Ovary (tissue), 9 donors: ENCODE results near the gene STAB1. TPM values are rescaled to one million over a fixed set of nuclear protein-coding genes. Genes with fewer than 3 reads are reported as not detected.

Source experiments
- DNase-seq, 5 donors: peaks; one replicate each; pipeline ENCODE4 v3.0.0-alpha.2; 2019 to 2020
- H3K27ac ChIP-seq, 2 donors: fragments of 200-600 bp; one replicate each; pipeline versions ENCODE4 v1.5.1 to v1.8.0; 2019 to 2022
- H3K27me3 ChIP-seq: fragments of 200-600 bp; one replicate; pipeline ENCODE4 v1.8.0; 2022
- H3K36me3 ChIP-seq: fragments of 200-600 bp; sonication (generic); one replicate; pipeline ENCODE4 v1.5.1; 2019
- H3K4me1 ChIP-seq: one replicate; pipeline ENCODE4 v1.8.1; 2013; ENCODE audit warnings: mild to moderate bottlenecking, moderate library complexity; ENCODE audit not compliant: insufficient read depth
- H3K4me3 ChIP-seq: fragments of 200-600 bp; sonication (generic); one replicate; pipeline ENCODE4 v1.5.1; 2017
- H3K9me3 ChIP-seq, 2 donors: fragments of 200-600 bp in 1 of 2; sonication (generic) in 1 of 2; one replicate each; pipeline versions ENCODE4 v1.5.1 to v1.8.1; 2013 to 2019; ENCODE audit warnings: mild to moderate bottlenecking in 1 of 2, moderate library complexity in 1 of 2
- CTCF ChIP-seq, 3 donors: fragments of 450-650 bp in 2 of 3; fragments of 200-600 bp in 1 of 3; IDR thresholded peaks; one replicate each; pipeline versions ENCODE4 v1.5.1 to v1.8.0; 2016 to 2022; ENCODE audit warnings: antibody characterized with exemption in 3 of 3, mild to moderate bottlenecking in 1 of 3
- EP300 ChIP-seq: sonication (generic); formaldehyde crosslinking; IDR thresholded peaks from one replicate; pipeline ENCODE4 v1.6.1; 2017; ENCODE audit warnings: antibody characterized with exemption
- POLR2A ChIP-seq: fragments of 450-650 bp; IDR thresholded peaks from one replicate; pipeline ENCODE4 v1.6.1; 2017; ENCODE audit warnings: antibody characterized with exemption, mild to moderate bottlenecking, moderate library complexity
- WGBS, 3 donors: extraction: QIAGEN DNeasy Blood & Tissue Kit in 1 of 3; methylation state at CpG; one replicate each; pipeline versions ENCODE4 v1.1.5 to v1.1.7; 2013 to 2017; 5-methylcytosine and 5-hydroxymethylcytosine counted together
- intact Hi-C, 4 donors: fragments of 100-400 bp; cut with DNase I; formaldehyde crosslinking; loops; one replicate each; pipeline versions ENCODE4 v1.11.0 to v1.15.1; 2022 to 2023
- polyA plus RNA-seq, 2 donors: library from polyadenylated mRNA; stranded (reverse); fragments of 200-250 nt in 1 of 2; fragments of 350-450 nt in 1 of 2; fragmentation: Illumina TruSeq in 1 of 2; extraction: RNeasy Lipid Tissue Mini Kit (QIAGEN cat#74804) in 1 of 2; gene quantifications; one replicate each; pipeline ENCODE4 v1.2.3, GENCODE V29; 2013 to 2014
- total RNA-seq, 7 donors: library from RNA; depleted of rRNA in 2 of 7; stranded (reverse); fragments of >200 nt in 2 of 7; fragmentation: NEBNext Ultra II Directional in 3 of 7; extraction: Animal tissue kit (Norgen Biotek cat#: 25700) in 3 of 7; gene quantifications; one replicate each; pipeline versions ENCODE4 v1.1.0 to v1.2.4, GENCODE V29; 2016 to 2023
- donor health status: DM: no; HTN: no; CAD: no; lungs with moderate emphysema.
- donor health status: DM: no; HTN: no; CAD: no.
- donor health status: Bipolar disorder and iron deficiency.
- donor health status: DM: yes; HTN: yes; CAD: no.
- donor health status: DM: no; HTN: no; CAD: no.
- donor health status: DM: yes; HTN: yes; CAD: no.

STAB1 gene
- total and polyA plus RNA-seq, 9 donors, result 21.4 to 114 (median 47.5) TPM

- DNase-seq, result no peak
- Histone ChIP-seq H3K27me3 (no peaks in the 10 kb centered on the region), H3K27ac (no peak overlapping the region), H3K36me3 (no peaks in the 10 kb centered on the region), H3K9me3 (no peaks in the 10 kb centered on the region), H3K4me1 (peaks cover 7% of the 10 kb centered on the region), H3K4me3 (no peak overlapping the region)
- TF ChIP-seq POLR2A, result no peak
- no peak for TF ChIP-seq CTCF (IDR thresholded peaks at IDR 0.05)
- no peak for TF ChIP-seq EP300
- 88 to 93% (median 90%) methylated on average over 20 of the region's 20 CpGs for WGBS, 3 donors
- intact Hi-C loops, result no loop called here
Observed at GRCh38 chr3:52520716-52521487, 25.8 kb downstream of the STAB1 start.

GRCh38 chr3:52521488-52521824 is 26.3 kb downstream of the STAB1 start:
- Histone ChIP-seq H3K27me3 (no peaks in the 10 kb centered on the region), H3K27ac (no peak overlapping the region), H3K9me3 (no peaks in the 10 kb centered on the region), H3K4me3 (no peak overlapping the region), H3K4me1 (peaks cover 7% of the 10 kb centered on the region), H3K36me3 (no peaks in the 10 kb centered on the region)
- WGBS, 3 donors, result 86 to 90% (median 87%) methylated on average over 6 to 8 of the region's 8 CpGs
- no peak for DNase-seq
- intact Hi-C loops, result no loop called here
- TF ChIP-seq CTCF (IDR thresholded peaks at IDR 0.05), result no peak
- no peak for TF ChIP-seq EP300
- no peak for TF ChIP-seq POLR2A

- Histone ChIP-seq H3K4me3 (no peak overlapping the region), H3K27ac (no peak overlapping the region), H3K36me3 (no peaks in the 10 kb centered on the region), H3K4me1 (peaks cover 9% of the 10 kb centered on the region), H3K27me3 (no peaks in the 10 kb centered on the region), H3K9me3 (no peaks in the 10 kb centered on the region)
- TF ChIP-seq POLR2A, result no peak
- no peak for TF ChIP-seq CTCF (IDR thresholded peaks at IDR 0.05)
- no peak for TF ChIP-seq EP300
- intact Hi-C loops, result no loop called here
- WGBS, 3 donors, result 91 to 95% (median 91%) methylated on average over 23 to 33 of the region's 33 CpGs
- DNase-seq, result peak in 1 of 5 donors; percentile 19
Observed at GRCh38 chr3:52521881-52522650, 26.9 kb downstream of the STAB1 start.

GRCh38 chr3:52522651-52523251 is 27.6 kb downstream of the STAB1 start:
- Histone ChIP-seq H3K9me3 (no peaks in the 10 kb centered on the region), H3K27me3 (no peaks in the 10 kb centered on the region), H3K36me3 (no peaks in the 10 kb centered on the region), H3K27ac (no peak overlapping the region), H3K4me3 (no peak overlapping the region), H3K4me1 (peaks cover 11% of the 10 kb centered on the region)
- DNase-seq, result peak in 2 of 5 donors; percentile 18 to 28
- WGBS, 3 donors, result 88 to 90% (median 88%) methylated on average over 14 of the region's 14 CpGs
- intact Hi-C loops, result no loop called here
- no peak for TF ChIP-seq POLR2A
- no peak for TF ChIP-seq EP300
- no peak for TF ChIP-seq CTCF (IDR thresholded peaks at IDR 0.05)
